IMR-90 (cell line): ENCODE data around the gene KLHL30. TPM values are rescaled to one million over a fixed set of nuclear protein-coding genes. Genes with fewer than 3 reads are reported as not detected.

Experiments used
- ATAC-seq: fragments of 200-7000 bp; cut with Tn5 transposase; 2 replicates; pipeline ENCODE4 v1.9.1; 2020; ENCODE audit warnings: low read depth, mild to moderate bottlenecking, moderate library complexity
- BruUV-seq: library from RNA; stranded (reverse); fragments of 400-500 nt; replicated peaks from 2 replicates; lab custom pipeline; 2021; lab: Mats Ljungman, UMichigan
- CTCF ChIA-PET: fragments of 300-600 bp; formaldehyde crosslinking; extraction: SDS; loops from one replicate; lab custom pipeline; 2021; ENCODE audit warnings: antibody characterized with exemption; lab: Yijun Ruan, JAX
- POLR2A ChIA-PET: fragments of 300-600 bp; sonication (Branson Sonifier 250); formaldehyde crosslinking; loops from one replicate; lab custom pipeline; 2022; ENCODE audit warnings: antibody characterized with exemption; ENCODE audit not compliant: unreplicated experiment; lab: Charles Lee
- DNase-seq: peaks from one replicate; pipeline ENCODE4 v3.0.0; 2013
- H2AFZ ChIP-seq: replicated peaks from 2 replicates; pipeline ENCODE3; 2013; ENCODE audit warnings: low read length, mild to moderate bottlenecking; ENCODE audit not compliant: poor library complexity
- H2AK5ac ChIP-seq: 2 replicates; pipeline ENCODE4 v1.6.1; 2013; ENCODE audit warnings: low read depth, low read length, inconsistent platforms
- H2AK9ac ChIP-seq: replicated peaks from 2 replicates; pipeline ENCODE3; 2013; ENCODE audit warnings: mild to moderate bottlenecking, low read depth, low read length, moderate library complexity; ENCODE audit not compliant: poor library complexity
- H2BK120ac ChIP-seq: 2 replicates; pipeline ENCODE4 v1.6.1; 2013; ENCODE audit warnings: low read depth, low read length, inconsistent platforms
- H2BK15ac ChIP-seq: 3 replicates; pipeline ENCODE4 v1.6.1; 2013; ENCODE audit warnings: low read depth, low read length, inconsistent platforms
- H2BK20ac ChIP-seq: 2 replicates; pipeline ENCODE4 v1.6.1; 2013; ENCODE audit warnings: low read depth, mild to moderate bottlenecking, inconsistent platforms, low read length, moderate library complexity
- H2BK5ac ChIP-seq: 2 replicates; pipeline ENCODE4 v1.6.1; 2013; ENCODE audit warnings: mild to moderate bottlenecking, low read depth, low read length, inconsistent platforms; ENCODE audit not compliant: poor library complexity, severe bottlenecking
- H3K14ac ChIP-seq: replicated peaks from 2 replicates; pipeline ENCODE4 v1.6.1; 2013; ENCODE audit warnings: low read depth, low read length, inconsistent platforms
- H3K18ac ChIP-seq: 2 replicates; pipeline ENCODE4 v1.6.1; 2013; ENCODE audit warnings: low read depth, low read length, control low read depth
- H3K23ac ChIP-seq: 2 replicates; pipeline ENCODE4 v1.6.1; 2013; ENCODE audit warnings: low read depth, low read length, inconsistent platforms
- H3K27ac ChIP-seq: 2 replicates; pipeline ENCODE4 v1.5.1; 2013; ENCODE audit warnings: mild to moderate bottlenecking, control low read depth, low read length; ENCODE audit not compliant: insufficient read depth
- H3K27me3 ChIP-seq: 2 replicates; pipeline ENCODE4 v1.6.1; 2013; ENCODE audit warnings: low read length; ENCODE audit not compliant: control insufficient read depth, insufficient read depth
- H3K36me3 ChIP-seq: 2 replicates; pipeline ENCODE4 v1.6.1; 2013; ENCODE audit warnings: low read length, mixed read lengths; ENCODE audit not compliant: control insufficient read depth, insufficient read depth
- H3K4ac ChIP-seq: 2 replicates; pipeline ENCODE4 v1.6.1; 2013; ENCODE audit warnings: low read depth, low read length, inconsistent platforms
- H3K4me1 ChIP-seq: 2 replicates; pipeline ENCODE4 v1.6.1; 2013; ENCODE audit warnings: low read length, mixed read lengths; ENCODE audit not compliant: control insufficient read depth, insufficient read depth
- H3K4me2 ChIP-seq: 2 replicates; pipeline ENCODE4 v1.6.1; 2013; ENCODE audit warnings: low read depth, mild to moderate bottlenecking, control low read depth, low read length, moderate library complexity
- H3K4me3 ChIP-seq: 2 replicates; pipeline ENCODE4 v1.5.1; 2013; ENCODE audit warnings: low read depth, mild to moderate bottlenecking, control low read depth, low read length, moderate library complexity; ENCODE audit not compliant: insufficient read depth
- H3K56ac ChIP-seq: 2 replicates; pipeline ENCODE4 v1.6.1; 2013; ENCODE audit warnings: low read length, inconsistent platforms; ENCODE audit not compliant: insufficient read depth; ENCODE audit errors: extremely low read depth
- H3K79me1 ChIP-seq, 2 experiments: 2 replicates each; pipeline ENCODE4 v1.6.1; 2013; ENCODE audit warnings: low read length in 2 of 2, inconsistent platforms in 1 of 2, low read depth in 1 of 2
- H3K9ac ChIP-seq: 2 replicates; pipeline ENCODE4 v1.6.1; 2013; ENCODE audit warnings: low read depth, low read length, control low read depth
- H3K9me1 ChIP-seq: 2 replicates; pipeline ENCODE4 v1.6.1; 2013; ENCODE audit warnings: low read length, inconsistent platforms; ENCODE audit not compliant: insufficient read depth
- H3K9me3 ChIP-seq: 2 replicates; pipeline ENCODE4 v1.6.1; 2013; ENCODE audit warnings: low read length; ENCODE audit not compliant: control insufficient read depth, insufficient read depth
- H4K20me1 ChIP-seq: 2 replicates; pipeline ENCODE4 v1.6.1; 2013; ENCODE audit warnings: low read length, inconsistent platforms; ENCODE audit not compliant: insufficient read depth
- H4K5ac ChIP-seq: 2 replicates; pipeline ENCODE4 v1.6.1; 2013; ENCODE audit warnings: mild to moderate bottlenecking, low read depth, low read length, control low read depth
- H4K8ac ChIP-seq, 2 experiments: 2 replicates each; pipeline ENCODE4 v1.6.1; 2013; ENCODE audit warnings: low read depth in 2 of 2, low read length in 2 of 2, control low read depth in 1 of 2, inconsistent platforms in 1 of 2
- H4K91ac ChIP-seq: 2 replicates; pipeline ENCODE4 v1.6.1; 2013; ENCODE audit warnings: low read depth, low read length, inconsistent platforms; ENCODE audit not compliant: insufficient read depth
- BHLHE40 ChIP-seq: fragments of 150-350 bp; IDR thresholded peaks from 2 replicates; pipeline ENCODE4 v1.6.1; 2016; ENCODE audit warnings: mild to moderate bottlenecking, low read depth, low read length
- CHD1 ChIP-seq: IDR thresholded peaks from 2 replicates; pipeline ENCODE4 v1.6.1; 2012; ENCODE audit warnings: low read depth, low read length, improper control_type of control experiment
- CTCF ChIP-seq: conservative IDR thresholded peaks from 2 replicates; pipeline ENCODE4 v1.5.1; 2012; ENCODE audit warnings: mild to moderate bottlenecking, low read depth, low read length, improper control_type of control experiment
- FOS ChIP-seq: fragments of 150-350 bp; IDR thresholded peaks from 2 replicates; pipeline ENCODE4 v1.6.1; 2016; ENCODE audit warnings: low read depth, low read length
- MAFK ChIP-seq: IDR thresholded peaks from 2 replicates; pipeline ENCODE4 v1.6.1; 2012; ENCODE audit warnings: low read depth, low read length, improper control_type of control experiment
- MAZ ChIP-seq: IDR thresholded peaks from 2 replicates; pipeline ENCODE4 v1.6.1; 2012; ENCODE audit warnings: low read depth, mild to moderate bottlenecking, low read length, improper control_type of control experiment, moderate library complexity, borderline replicate concordance
- MXI1 ChIP-seq: IDR thresholded peaks from 2 replicates; pipeline ENCODE4 v1.6.1; 2012; ENCODE audit warnings: low read depth, mild to moderate bottlenecking, low read length, moderate library complexity, borderline replicate concordance
- POLR2A ChIP-seq: IDR thresholded peaks from 2 replicates; pipeline ENCODE4 v1.6.1; 2012; ENCODE audit warnings: mild to moderate bottlenecking, low read depth, low read length
- RAD21 ChIP-seq: IDR thresholded peaks from 2 replicates; pipeline ENCODE4 v1.6.1; 2012; ENCODE audit warnings: low read length, improper control_type of control experiment
- RCOR1 ChIP-seq: IDR thresholded peaks from 2 replicates; pipeline ENCODE4 v1.6.1; 2012; ENCODE audit warnings: mild to moderate bottlenecking, low read length, improper control_type of control experiment; ENCODE audit not compliant: insufficient replicate concordance
- RFX5 ChIP-seq: IDR thresholded peaks from 2 replicates; pipeline ENCODE4 v1.8.0; 2012; ENCODE audit warnings: low read depth, mild to moderate bottlenecking, low read length, moderate library complexity
- SMC3 ChIP-seq: fragments of 150-350 bp; IDR thresholded peaks from 2 replicates; pipeline ENCODE4 v1.6.1; 2016; ENCODE audit warnings: low read depth, mild to moderate bottlenecking, antibody characterized with exemption, low read length, moderate library complexity
- WGBS, 2 experiments: methylation state at CpG; one replicate each; pipeline versions ENCODE4 v1.1.5 to v1.1.7; 2013; ENCODE audit warnings: missing lambda C conversion rate in 2 of 2; ENCODE audit not compliant: insufficient read length in 1 of 2; ENCODE audit errors: extremely low coverage in 2 of 2; 5-methylcytosine and 5-hydroxymethylcytosine counted together
- dilution Hi-C: fragments of 300-500 bp; cut with HindIII; formaldehyde crosslinking; loops from one replicate; pipeline ENCODE4 v1.14.3; 2018; ENCODE audit warnings: low sequenced_read_pairs; ENCODE audit not compliant: unreplicated experiment
- in situ Hi-C: fragments of 300-500 bp; cut with MboI; formaldehyde crosslinking; loops from 3 replicates; pipeline ENCODE4 v1.14.3; 2019; ENCODE audit warnings: low sequenced_read_pairs, inconsistent platforms, mixed read lengths
- intact Hi-C: fragments of 100-400 bp; cut with micrococcal nuclease; formaldehyde crosslinking; loops from 2 replicates; pipeline ENCODE4 v1.10.0; 2022
- polyA plus RNA-seq, 3 experiments: library from polyadenylated mRNA; depleted of rRNA; stranded (reverse); fragments of >200 nt; gene quantifications; 2 replicates each; pipeline ENCODE4 v1.2.3, GENCODE V29; 2012; ENCODE audit warnings: low replicate concordance in 1 of 3
- total RNA-seq: library from RNA; depleted of rRNA; stranded (reverse); fragments of >200 nt; gene quantifications from 2 replicates; pipeline ENCODE4 v1.2.3, GENCODE V29; 2012
- TF ChIP-seq, protein P1 (sequence below): fragments of 150-350 bp; IDR thresholded peaks from 2 replicates; pipeline ENCODE4 v1.6.1; 2017; ENCODE audit warnings: mild to moderate bottlenecking, antibody characterized with exemption, low read length, low read depth
- TF ChIP-seq, protein P2 (sequence below): fragments of 150-350 bp; IDR thresholded peaks from 2 replicates; pipeline ENCODE4 v1.6.1; 2016; ENCODE audit warnings: low read depth, mild to moderate bottlenecking, low read length, moderate library complexity, borderline replicate concordance

Gene KLHL30
- total and polyA plus RNA-seq, 2 of the 4 experiments (the other 2 are of a cell fraction), result under 0.01 to 0.03 TPM

- Histone ChIP-seq H3K27me3 (no peaks in the 10 kb centered on the region), H4K8ac (no peak overlapping the region), H3K14ac (no peak overlapping the region), H3K56ac (no peak overlapping the region), H4K91ac (no peak overlapping the region), H3K4me3 (no peak overlapping the region), H3K4ac (no peak overlapping the region), H3K9me1 (0 out of 2 replicates have a peak, but pooled peaks cover 7% of the 10 kb centered on the region), H4K20me1 (no peaks in the 10 kb centered on the region), H3K9ac (no peak overlapping the region), H3K4me1 (peaks cover 9% of the 10 kb centered on the region), H4K5ac (no peak overlapping the region), H3K9me3 (no peaks in the 10 kb centered on the region), H2BK15ac (no peak overlapping the region), H3K27ac (no peak overlapping the region), H2BK5ac (no peak overlapping the region), H3K4me2 (no peak overlapping the region), H2AK9ac (no peak overlapping the region), H2AFZ (no peak overlapping the region), H3K18ac (no peak overlapping the region), H3K23ac (no peak overlapping the region), H3K36me3 (no peaks in the 10 kb centered on the region), H2BK20ac (no peak overlapping the region), H3K79me1 (no peaks in the 10 kb centered on the region), H2AK5ac (0 out of 2 replicates have a peak overlapping the region, but pooled peaks have one; percentile 50), H2BK120ac (no peak overlapping the region)
- ChIA-PET POLR2A (no interaction called here), CTCF (no interaction called here)
- BruUV-seq, result no TSS peak
- no peak for ATAC-seq
- in situ Hi-C loops, result no loop called here
- 94% methylated on average over 11 of the region's 25 CpGs; no CpG with 5 or more reads in 1 of the 2 experiments for WGBS, 2 experiments
- intact Hi-C loops, result no loop called here
- TF ChIP-seq, protein P1, sequence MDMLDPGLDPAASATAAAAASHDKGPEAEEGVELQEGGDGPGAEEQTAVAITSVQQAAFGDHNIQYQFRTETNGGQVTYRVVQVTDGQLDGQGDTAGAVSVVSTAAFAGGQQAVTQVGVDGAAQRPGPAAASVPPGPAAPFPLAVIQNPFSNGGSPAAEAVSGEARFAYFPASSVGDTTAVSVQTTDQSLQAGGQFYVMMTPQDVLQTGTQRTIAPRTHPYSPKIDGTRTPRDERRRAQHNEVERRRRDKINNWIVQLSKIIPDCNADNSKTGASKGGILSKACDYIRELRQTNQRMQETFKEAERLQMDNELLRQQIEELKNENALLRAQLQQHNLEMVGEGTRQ, result no peak
- TF ChIP-seq POLR2A (no peak), SMC3 (no peak), CHD1 (no peak), BHLHE40 (no peak), RAD21 (no peak), RFX5 (no peak), RCOR1 (no peak), MAFK (no peak), FOS (no peak), MAZ (no peak), CTCF (no peak), MXI1 (no peak)
- TF ChIP-seq, protein P2, sequence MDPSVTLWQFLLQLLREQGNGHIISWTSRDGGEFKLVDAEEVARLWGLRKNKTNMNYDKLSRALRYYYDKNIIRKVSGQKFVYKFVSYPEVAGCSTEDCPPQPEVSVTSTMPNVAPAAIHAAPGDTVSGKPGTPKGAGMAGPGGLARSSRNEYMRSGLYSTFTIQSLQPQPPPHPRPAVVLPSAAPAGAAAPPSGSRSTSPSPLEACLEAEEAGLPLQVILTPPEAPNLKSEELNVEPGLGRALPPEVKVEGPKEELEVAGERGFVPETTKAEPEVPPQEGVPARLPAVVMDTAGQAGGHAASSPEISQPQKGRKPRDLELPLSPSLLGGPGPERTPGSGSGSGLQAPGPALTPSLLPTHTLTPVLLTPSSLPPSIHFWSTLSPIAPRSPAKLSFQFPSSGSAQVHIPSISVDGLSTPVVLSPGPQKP, result no peak
- dilution Hi-C loops, result no loop called here
- DNase-seq, result no peak
These were observed 12.2 kb downstream of the KLHL30 start for GRCh38 chr2:238150686-238151085.
